Central memory CD8-positive, alpha-beta T cell (primary cell): Measurements from ENCODE around the gene CCNL2.

Experiments used
- ATAC-seq: fragments of 150-1000 bp; cut with Tn5 transposase; replicated peaks from 2 replicates; pipeline ENCODE4 v1.10.0; 2022; ENCODE audit warnings: mild to moderate bottlenecking, moderate FRiP score, moderate number of reproducible peaks; ENCODE audit not compliant: poor library complexity, severe bottlenecking; ENCODE audit errors: extremely low read depth
- DNase-seq, 2 donors: peaks; one replicate each; pipeline ENCODE4 v3.0.0; 2021; ENCODE audit warnings: low spot score in 2 of 2
- H3K27ac Mint-ChIP-seq: one replicate; pipeline ENCODE4 v1.8.0; 2022; ENCODE audit warnings: low read depth, mild to moderate bottlenecking, moderate library complexity, mixed read lengths
- H3K27me3 Mint-ChIP-seq: one replicate; pipeline ENCODE4 v1.8.0; 2022; ENCODE audit warnings: mixed read lengths
- H3K36me3 Mint-ChIP-seq: one replicate; pipeline ENCODE4 v1.8.0; 2022; ENCODE audit warnings: mild to moderate bottlenecking, moderate library complexity, mixed read lengths; ENCODE audit not compliant: insufficient read depth
- H3K4me1 Mint-ChIP-seq: one replicate; pipeline ENCODE4 v1.8.0; 2022; ENCODE audit warnings: mixed read lengths
- H3K4me3 Mint-ChIP-seq: one replicate; pipeline ENCODE4 v1.8.0; 2022; ENCODE audit warnings: mild to moderate bottlenecking, moderate library complexity, mixed read lengths
- H3K9me3 Mint-ChIP-seq: one replicate; pipeline ENCODE4 v1.8.0; 2022; ENCODE audit warnings: mixed read lengths

Gene CCNL2

DNA sequence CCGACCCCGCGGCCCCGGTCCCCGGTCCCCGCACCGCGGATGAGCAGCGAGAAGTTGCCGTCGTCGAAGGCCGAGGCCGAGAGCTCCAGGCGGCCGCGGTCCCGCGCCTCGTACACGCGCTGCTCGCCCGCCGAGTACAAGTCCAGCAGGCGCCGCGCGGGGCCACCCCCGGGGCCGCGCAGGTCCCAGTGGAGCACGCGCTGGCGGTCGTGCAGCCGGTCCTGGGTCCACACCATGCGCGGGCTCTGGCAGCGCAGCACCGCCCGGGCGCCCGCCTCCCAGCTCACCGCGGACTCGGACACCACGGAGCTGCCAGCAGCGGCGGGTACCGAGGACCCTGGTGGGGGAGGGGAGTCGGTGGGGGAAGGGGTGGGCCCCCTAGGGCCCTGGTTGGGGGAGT lies 43.7 kb downstream of the CCNL2 start:
- ATAC-seq (no peak), DNase-seq (no peak)
- Mint-ChIP-seq H3K4me3 (no peak overlapping the region), H3K9me3 (no peaks in the 10 kb centered on the region), H3K4me1 (peaks cover 12% of the 10 kb centered on the region), H3K27ac (no peak overlapping the region), H3K27me3 (peaks cover 41% of the 10 kb centered on the region), H3K36me3 (peaks cover 2% of the 10 kb centered on the region)

DNA sequence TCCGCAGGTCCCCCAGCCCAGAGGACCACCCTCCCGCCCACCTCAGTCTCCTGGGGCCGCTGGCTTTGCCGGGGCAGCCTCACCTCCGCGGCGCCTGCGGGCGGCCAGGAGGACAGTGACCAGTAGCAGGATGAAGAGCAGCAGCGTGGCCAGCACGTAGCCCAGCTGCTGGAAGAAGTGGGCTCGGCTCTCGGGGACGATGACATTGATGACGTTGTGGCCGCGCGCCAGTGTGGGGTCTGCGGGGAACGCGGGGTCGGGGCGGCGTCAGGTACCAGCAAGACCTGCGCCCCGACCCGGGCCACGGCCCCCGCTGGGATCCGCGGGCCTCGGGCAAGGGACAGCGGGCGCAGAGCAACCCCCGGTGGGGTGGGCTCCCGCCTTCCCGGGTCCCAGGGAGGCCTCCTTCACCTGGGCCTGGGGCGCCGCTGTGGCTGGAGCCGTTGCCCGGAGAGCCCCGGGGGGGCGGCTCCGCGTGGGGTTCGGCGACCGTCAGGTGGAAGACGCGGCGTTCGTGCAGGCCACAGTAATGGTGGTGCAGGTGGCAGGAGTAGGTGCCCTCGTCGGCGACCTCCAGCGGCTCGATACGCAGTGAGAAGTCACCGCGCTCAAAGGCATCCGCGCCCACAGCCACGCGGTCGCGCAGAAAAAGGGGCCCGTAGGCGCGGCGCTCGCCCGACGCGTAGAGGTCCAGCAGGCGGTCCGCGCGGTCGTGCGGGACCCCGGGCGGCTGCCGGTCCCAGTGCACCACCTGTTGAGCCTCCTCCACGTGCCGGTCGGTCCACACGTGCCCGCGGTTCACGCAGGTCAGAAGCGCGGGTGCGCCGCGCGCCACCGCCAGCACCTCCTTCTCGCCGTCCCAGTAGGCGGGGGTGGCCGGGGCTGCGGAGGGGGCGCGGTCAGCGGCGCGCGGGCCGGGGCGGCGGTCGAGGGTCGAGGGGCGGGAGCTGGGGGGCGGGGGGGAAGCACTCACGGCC lies 44.6 kb downstream of the CCNL2 start:
- H3K4me3 Mint-ChIP-seq = no peak overlapping the region
- peaks cover 2% of the 10 kb centered on the region for H3K36me3 Mint-ChIP-seq
- ATAC-seq = peak; percentile 37
- peaks cover 12% of the 10 kb centered on the region for H3K4me1 Mint-ChIP-seq
- peaks cover 41% of the 10 kb centered on the region for H3K27me3 Mint-ChIP-seq
- no peak overlapping the region for H3K27ac Mint-ChIP-seq
- H3K9me3 Mint-ChIP-seq = no peaks in the 10 kb centered on the region
- DNase-seq = no peak

DNA sequence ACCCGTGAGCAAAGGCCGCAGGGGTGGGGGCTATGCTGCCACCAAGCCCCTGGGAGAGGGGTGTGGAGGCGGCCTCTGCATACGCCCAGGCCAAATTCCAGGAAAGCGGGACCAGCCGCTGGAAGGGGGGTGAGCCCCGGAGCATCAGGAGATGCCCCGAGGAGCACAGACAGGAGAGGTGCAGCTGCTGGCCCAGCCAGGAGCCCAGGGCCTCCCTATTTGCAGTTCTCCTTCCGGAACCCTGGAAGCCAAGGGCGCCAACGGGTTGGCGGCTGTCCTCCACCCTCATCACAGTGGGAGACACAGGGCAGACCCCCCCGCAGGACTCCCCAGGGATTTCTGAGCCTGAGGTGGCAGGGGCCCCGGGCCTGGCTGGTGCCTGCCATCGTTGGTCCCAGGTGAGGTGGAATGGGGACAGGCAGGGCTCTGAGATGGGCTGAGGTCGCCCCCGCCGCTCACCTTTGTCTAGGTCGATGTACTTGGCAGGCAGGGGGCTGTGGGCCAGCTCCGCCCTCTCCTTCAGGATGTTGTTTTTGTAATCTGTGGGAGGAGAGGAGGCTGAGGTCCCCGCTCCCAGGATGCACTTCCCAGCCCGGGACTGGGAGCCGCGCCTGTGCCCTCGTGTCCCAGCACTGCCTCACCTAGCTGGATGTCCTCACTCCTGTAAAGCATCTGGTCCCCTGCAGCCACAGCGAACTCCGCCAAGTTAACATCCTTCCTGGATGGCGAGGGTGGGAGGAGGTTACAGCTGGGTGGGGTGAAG lies 45.6 kb downstream of the CCNL2 start:
- Mint-ChIP-seq H3K27me3 (peaks cover 31% of the 10 kb centered on the region), H3K27ac (no peak overlapping the region), H3K36me3 (peaks cover 2% of the 10 kb centered on the region), H3K4me3 (no peak overlapping the region), H3K4me1 (peaks cover 7% of the 10 kb centered on the region), H3K9me3 (no peaks in the 10 kb centered on the region)
- ATAC-seq = no peak
- DNase-seq = no peak

DNA sequence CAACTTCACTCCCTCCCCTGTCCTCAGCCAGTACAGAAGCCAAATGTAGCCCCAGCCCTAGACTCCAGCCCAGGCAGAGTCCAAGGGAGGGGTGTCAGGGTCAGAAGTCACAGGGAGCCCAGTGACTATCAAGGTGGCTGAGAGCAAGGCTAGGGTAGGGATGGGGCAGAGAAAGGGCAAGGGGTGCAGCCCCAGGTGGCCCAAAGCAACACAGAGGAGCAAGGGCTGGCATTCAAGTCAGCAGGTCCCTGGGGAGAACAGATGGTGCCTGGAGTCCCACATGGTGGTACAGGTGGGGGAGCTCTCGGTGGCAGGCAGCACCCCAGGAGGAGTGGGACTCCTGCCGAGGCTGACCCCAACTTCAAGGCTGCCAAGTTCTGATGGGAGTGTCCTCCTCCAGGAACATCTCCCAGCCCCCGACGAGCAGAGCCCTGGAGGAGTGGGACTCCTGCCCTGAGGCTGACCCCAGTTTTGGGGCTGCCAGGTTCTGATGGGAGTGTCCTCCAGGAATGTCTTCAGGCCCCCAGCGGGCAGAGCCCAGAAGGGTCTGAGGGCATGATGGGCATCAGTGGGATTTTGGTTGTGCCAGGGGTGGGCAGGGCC lies 46.2 kb downstream of the CCNL2 start:
- Mint-ChIP-seq H3K4me1 (peaks cover 7% of the 10 kb centered on the region), H3K36me3 (peaks cover 3% of the 10 kb centered on the region), H3K27ac (no peak overlapping the region), H3K9me3 (no peaks in the 10 kb centered on the region), H3K27me3 (peaks cover 25% of the 10 kb centered on the region), H3K4me3 (peak overlapping the region; percentile 75)
- no peak for ATAC-seq
- DNase-seq = no peak

DNA sequence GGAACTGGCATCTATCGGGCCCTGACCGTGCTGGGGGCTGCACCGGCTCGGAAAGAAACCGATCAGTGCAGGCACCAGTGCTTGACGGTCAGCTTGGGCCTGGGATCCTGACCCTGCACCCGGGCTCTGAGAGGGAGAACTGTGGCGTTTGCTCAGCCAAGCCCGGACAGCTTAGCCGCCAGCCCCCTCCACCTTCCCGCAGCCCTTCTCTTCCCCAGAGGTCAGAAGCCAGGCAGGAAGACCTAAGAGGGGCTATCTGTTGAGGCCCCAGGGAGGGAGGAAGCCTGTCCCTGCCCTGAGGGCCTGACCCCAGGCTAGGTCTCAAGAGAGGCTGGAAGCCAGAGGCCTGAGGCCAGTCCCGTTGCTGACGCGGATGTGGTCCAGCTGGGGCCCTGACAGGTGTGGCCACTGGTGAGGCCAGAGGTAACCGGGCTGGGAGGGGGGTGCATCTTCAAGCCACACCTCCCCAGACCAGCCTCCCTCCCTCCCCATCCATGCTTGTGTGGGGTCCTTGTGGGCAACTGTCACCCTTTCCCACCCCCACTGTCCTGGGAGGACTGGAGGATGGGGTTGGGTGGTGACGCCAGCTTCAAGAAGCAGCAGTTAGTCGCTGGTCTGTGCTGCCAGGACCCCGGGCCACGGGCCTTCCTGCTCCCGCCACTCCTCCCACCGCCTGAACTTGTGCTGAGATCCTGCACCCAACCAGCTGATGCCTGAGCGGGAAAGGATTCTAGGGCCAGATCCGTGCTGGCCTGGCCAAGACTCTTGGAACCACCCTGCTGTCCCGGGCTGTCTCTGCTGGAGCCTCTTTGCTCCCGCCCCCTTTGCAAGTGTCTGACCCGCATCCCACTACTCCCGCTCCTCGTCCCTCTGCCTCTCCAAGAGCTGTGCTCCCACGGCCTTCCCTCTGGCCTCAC lies 47.4 kb downstream of the CCNL2 start:
- H3K36me3 Mint-ChIP-seq = peaks cover 3% of the 10 kb centered on the region

DNA sequence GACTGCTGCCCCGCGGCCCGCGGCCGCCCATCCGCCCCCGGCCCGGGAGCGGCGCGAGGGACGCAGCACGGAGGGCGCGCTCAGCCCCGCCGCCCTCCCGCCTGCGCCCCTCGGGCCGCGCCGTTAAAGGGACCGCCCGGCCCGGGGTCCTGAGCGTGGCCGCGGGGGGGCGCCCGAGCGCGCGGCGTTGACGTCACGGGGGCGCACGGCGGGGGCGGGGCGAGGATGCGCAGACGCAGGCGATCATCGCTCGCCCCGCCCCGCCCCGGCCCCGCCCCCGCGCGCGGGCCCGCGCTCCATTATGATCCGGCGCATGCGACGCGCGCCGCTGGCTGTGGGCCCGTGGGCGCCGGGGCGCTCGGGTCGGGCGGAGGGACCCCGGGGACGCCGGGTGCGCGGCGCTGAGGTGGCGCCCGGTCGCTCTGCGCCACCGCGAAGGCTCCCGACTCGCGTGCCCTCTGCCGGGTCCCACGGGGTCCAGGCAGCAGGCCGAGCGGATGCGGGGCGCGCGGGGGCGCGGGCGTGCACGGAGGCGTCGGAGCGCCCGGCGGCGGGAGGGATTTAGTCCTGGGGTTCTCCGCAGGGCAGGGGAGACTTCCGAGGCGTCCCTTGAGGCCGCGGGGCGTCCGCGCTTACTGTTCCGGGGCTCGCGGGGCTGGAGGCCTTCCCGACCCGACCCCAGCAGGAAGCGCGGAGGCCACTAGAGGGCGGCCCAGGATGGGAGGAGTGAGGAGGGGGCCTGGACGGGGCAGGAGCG lies 49.7 kb downstream of the CCNL2 start, which contains the start of gene DVL1:
TSS of gene DVL1 (minus strand) at position 163 of the 757 bp plus-strand sequence. CDS start 353 bp downstream, outside the sequence.
- H3K27me3 Mint-ChIP-seq = peaks cover 15% of the 10 kb centered on the region
- H3K4me1 Mint-ChIP-seq = peaks cover 21% of the 10 kb centered on the region
- DNase-seq = peak; percentile 60 to 62
- no peak within 1 kb of the TSS for H3K27ac Mint-ChIP-seq
- H3K4me3 Mint-ChIP-seq = peak within 1 kb of the TSS; percentile 73
- peak; percentile 78 for ATAC-seq
- H3K36me3 Mint-ChIP-seq = peaks cover 3% of the 10 kb centered on the region
- no peaks in the 10 kb centered on the region for H3K9me3 Mint-ChIP-seq

More for the DNA sequence above, 47.4 kb downstream of the CCNL2 start:
- Mint-ChIP-seq H3K9me3 (no peaks in the 10 kb centered on the region), H3K27me3 (peaks cover 15% of the 10 kb centered on the region), H3K27ac (no peak overlapping the region), H3K4me3 (peak overlapping the region; percentile 75), H3K4me1 (peaks cover 17% of the 10 kb centered on the region)
- DNase-seq (no peak), ATAC-seq (no peak)

DNA sequence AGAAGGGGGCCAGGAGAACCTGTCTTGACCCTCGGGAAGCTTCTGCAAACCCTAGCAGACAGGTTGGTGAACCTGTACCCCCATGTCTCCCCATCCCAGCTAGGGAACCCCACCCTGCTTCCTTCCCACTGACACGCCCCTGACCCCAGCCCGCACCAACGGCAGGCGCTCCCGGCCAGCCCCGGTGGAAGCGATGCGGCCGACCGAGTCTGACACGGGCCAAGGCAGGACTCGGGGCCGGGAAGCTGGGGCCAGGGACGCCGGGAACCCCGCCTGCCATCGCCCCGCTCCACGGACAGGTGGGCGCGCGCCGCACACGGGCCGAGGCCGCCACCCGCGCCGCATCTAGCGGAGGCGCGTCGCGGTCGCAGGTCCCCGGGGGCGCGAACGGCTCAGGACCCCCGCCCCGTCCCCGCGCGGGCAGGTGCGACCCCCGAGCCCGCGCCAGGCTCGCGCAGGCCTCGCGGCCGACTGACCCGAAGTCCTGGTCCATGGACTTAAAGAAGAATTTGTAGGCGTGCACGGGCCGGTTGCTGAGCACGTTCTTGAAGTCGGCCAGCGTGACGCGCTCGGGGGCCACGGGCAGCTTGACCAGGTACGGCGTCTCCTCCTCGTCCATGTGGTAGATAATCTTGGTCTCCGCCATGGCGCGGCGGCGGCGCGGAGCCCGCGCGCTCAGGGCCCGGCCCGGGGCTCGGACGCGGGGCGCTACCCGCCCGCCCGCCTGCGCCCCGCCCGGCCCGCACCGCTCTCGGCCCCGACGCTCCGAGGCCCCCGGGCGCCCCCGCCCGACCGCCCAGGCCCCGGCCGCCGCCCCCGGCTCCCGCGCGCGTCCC lies 50.5 kb downstream of the CCNL2 start:
- H3K9me3 Mint-ChIP-seq = no peaks in the 10 kb centered on the region
- H3K4me1 Mint-ChIP-seq = peaks cover 21% of the 10 kb centered on the region
- peak overlapping the region; percentile 73 for H3K4me3 Mint-ChIP-seq
- DNase-seq (no peak), ATAC-seq (peak; percentile 30)
- H3K27ac Mint-ChIP-seq = no peak overlapping the region
- H3K36me3 Mint-ChIP-seq = peaks cover 3% of the 10 kb centered on the region
- H3K27me3 Mint-ChIP-seq = peaks cover 15% of the 10 kb centered on the region

DNA sequence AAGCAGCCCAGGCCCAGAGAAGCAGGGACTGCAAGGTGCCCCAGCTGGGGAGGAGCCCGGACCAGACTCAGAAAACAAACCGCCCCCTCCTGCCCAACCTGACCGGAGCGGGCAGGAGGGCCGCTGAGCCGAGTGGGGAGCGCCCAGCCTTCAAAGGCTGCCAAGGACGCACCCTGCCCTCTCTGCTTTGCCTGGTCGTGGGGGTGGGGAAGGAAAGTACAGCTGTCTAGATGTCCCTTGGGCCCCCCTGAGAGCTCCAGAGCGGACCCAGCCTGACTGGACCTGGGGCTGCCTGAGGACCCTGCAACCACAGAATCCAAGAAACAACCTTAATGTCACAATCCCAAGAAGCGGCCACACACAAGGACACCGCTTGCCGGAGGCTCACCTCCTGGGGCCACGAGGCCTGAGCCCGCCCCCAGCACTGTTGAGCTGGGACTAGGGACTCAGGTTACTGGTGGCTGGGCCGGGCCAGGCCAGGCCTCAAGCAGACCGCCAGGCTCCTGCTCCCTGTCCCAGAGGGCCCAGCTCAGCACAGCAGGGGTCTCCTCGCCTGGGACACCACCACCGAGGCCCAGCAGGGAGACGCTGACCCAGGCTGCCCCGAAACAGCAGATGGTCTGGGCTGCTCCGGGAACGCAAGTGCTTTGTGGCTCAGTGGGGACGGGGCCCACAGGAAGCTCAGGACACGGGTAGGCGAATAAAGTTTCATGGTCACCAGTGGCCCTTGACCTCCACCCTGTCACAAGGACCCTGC lies 51.3 kb downstream of the CCNL2 start:
- Mint-ChIP-seq H3K9me3 (no peaks in the 10 kb centered on the region), H3K4me3 (peak overlapping the region; percentile 73), H3K4me1 (peaks cover 25% of the 10 kb centered on the region), H3K36me3 (peaks cover 3% of the 10 kb centered on the region), H3K27me3 (peaks cover 11% of the 10 kb centered on the region), H3K27ac (no peak overlapping the region)
- DNase-seq (no peak), ATAC-seq (no peak)

DNA sequence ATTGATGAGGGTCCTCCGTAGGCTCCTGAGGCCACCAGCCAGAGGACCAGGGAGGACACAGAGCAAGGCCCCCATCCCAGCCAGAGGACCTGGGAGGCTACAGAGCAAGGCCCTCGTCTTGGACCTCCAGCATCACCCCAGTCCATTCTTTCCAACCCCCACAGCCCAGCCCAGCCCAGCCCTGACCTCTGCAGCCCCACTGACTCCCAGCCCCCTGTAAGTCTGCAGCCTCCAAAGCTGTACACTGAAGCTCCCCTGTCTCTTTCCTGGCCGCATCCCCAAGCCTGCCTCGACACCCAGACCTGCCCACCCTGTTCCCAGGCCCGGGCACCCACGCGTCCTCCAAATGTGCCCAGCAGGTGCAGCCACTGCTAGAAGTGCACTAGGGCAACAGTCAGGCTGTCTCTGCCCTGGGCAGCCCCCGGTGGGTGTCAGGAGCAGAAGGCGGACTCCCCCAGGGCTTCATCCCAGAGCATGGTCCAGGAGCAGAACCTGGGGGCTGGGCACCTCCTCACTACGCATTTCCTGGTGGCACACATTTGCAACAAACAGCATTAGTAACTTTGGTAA lies 52.0 kb downstream of the CCNL2 start:
- DNase-seq (no peak), ATAC-seq (no peak)
- Mint-ChIP-seq H3K4me1 (peaks cover 21% of the 10 kb centered on the region), H3K27ac (peak overlapping the region; percentile 32), H3K27me3 (peaks cover 3% of the 10 kb centered on the region), H3K4me3 (peak overlapping the region; percentile 73), H3K9me3 (no peaks in the 10 kb centered on the region), H3K36me3 (peaks cover 2% of the 10 kb centered on the region)

DNA sequence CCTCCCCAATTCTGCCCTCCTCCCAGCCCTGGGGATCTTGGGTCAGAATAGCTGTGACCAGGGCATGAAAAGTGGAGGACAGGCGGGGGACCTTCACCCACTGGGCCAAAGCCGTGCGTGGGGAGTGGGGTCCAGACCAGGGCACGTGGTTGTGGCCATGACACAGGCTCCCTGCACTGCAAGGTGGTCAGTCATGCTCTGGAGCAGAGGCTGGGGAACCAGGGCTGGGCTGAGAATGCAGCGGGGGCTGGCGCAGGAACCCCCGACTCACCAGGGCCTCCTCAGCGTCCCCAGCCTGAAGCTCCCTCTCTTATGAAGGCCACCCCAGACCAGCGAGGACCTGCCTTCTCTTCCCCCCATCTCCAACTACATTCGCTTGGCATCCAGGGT lies 52.6 kb downstream of the CCNL2 start:
- peaks cover 2% of the 10 kb centered on the region for H3K36me3 Mint-ChIP-seq
- peaks cover 18% of the 10 kb centered on the region for H3K4me1 Mint-ChIP-seq
- no peaks in the 10 kb centered on the region for H3K27me3 Mint-ChIP-seq
- H3K4me3 Mint-ChIP-seq = peak overlapping the region; percentile 73
- ATAC-seq (no peak), DNase-seq (no peak)
- H3K27ac Mint-ChIP-seq = peak overlapping the region; percentile 32
- no peaks in the 10 kb centered on the region for H3K9me3 Mint-ChIP-seq
